Measurements from ENCODE around the gene BIN2.
"Not testable (repeated sequence)": the region's sequence is repeated elsewhere in the genome, so short reads cannot be mapped to it uniquely, and the experiment has no call there.

Gene BIN2

DNA sequence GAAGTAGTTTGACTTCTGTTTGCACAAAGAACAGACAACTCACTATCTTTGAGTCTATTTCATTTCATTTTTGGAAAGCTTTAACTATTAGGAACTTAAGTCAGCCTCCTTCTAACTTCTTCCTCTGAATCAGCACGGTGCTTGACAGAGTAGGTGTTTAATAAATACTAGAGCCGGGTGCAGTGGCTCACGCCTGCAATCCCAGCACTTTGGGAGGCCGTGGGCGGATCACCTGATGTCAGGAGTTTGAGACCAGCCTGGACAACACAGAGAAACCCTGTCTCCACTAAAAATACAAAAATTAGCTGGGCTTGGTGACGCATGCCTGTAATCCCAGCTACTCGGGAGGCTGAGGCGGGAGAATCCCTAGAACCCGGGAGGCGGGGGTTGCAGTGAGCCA, 23.2 kb downstream of the BIN2 start:
- H3K4me1 ChIP-seq (ENCODE audit: control extremely low read depth in 1 of 4, control insufficient read depth in 4 of 4, insufficient read depth in 4 of 4, low read length in 3 of 4); H3K27ac ChIP-seq (ENCODE audit: insufficient read depth in 1 of 2, low read depth in 1 of 2, low read length in 2 of 2, poor library complexity in 1 of 2, severe bottlenecking in 2 of 2); H3K27me3 ChIP-seq (replicated peaks in 2 of 5; ENCODE audit: control insufficient read depth in 4 of 5, insufficient read depth in 5 of 5, low read length in 4 of 5); DNase-seq; H3K9me3 ChIP-seq (ENCODE audit: control extremely low read depth in 1 of 5, control insufficient read depth in 4 of 5, insufficient read depth in 2 of 5, low read depth in 1 of 5, low read length in 4 of 5); H3K4me3 ChIP-seq (ENCODE audit: control insufficient read depth in 1 of 7, extremely low read depth in 1 of 7, insufficient read depth in 4 of 7, low read depth in 2 of 7, low read length in 6 of 7); POLR2A ChIA-PET: not testable (repeated sequence)
- WGBS (ENCODE audit: insufficient coverage), result 100% methylated on average over 5 of the region's 10 CpGs
- H3K36me3 ChIP-seq (ENCODE audit: control insufficient read depth in 4 of 4, insufficient read depth in 4 of 4, low read length in 3 of 4), result peaks cover 16 to 75% (median 51%) of the 10 kb centered on the region in 4 experiments
- CTCF ChIA-PET, result interaction anchor here (1.1 to 29.0 kb wide), 3 partner anchors 9 to 42 kb away, joined by 3 to 666 read pairs (median 5); partner anchors contain the start of gene CELA1

DNA sequence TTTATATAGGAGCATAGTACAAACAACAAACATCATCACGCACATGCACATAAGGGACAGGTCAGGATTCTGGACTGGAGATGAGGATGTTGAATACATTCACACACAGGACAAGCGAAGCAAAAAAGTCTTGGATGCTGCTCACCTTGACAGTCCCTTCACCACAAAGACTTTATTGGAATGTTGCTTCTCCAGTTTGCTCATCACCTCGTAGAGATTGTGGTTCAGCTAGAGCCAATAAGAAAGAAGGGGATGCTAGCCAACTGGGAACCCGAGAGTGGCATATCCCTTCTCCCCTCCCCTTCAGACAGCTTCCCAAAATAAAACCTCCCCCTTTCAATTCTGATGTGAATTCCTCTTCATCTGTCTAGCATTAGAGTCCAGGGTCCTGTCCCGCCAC, 28.3 kb downstream of the BIN2 start:
- Histone ChIP-seq H3K9me3 (ENCODE audit: control extremely low read depth in 1 of 5, control insufficient read depth in 4 of 5, insufficient read depth in 2 of 5, low read depth in 1 of 5, low read length in 4 of 5) (no peaks in the 10 kb centered on the region), H3K27ac (ENCODE audit: insufficient read depth in 1 of 2, low read depth in 1 of 2, low read length in 2 of 2, poor library complexity in 1 of 2, severe bottlenecking in 2 of 2) (no peak overlapping the region), H3K4me3 (ENCODE audit: control insufficient read depth in 1 of 7, extremely low read depth in 1 of 7, insufficient read depth in 4 of 7, low read depth in 2 of 7, low read length in 6 of 7) (no peak overlapping the region), H3K27me3 (replicated peaks in 2 of 5; ENCODE audit: control insufficient read depth in 4 of 5, insufficient read depth in 5 of 5, low read length in 4 of 5) (no peaks in the 10 kb centered on the region), H3K36me3 (ENCODE audit: control insufficient read depth in 4 of 4, insufficient read depth in 4 of 4, low read length in 3 of 4) (peaks cover 7 to 78% (median 40%) of the 10 kb centered on the region in 4 experiments), H3K4me1 (ENCODE audit: control extremely low read depth in 1 of 4, control insufficient read depth in 4 of 4, insufficient read depth in 4 of 4, low read length in 3 of 4) (no peaks in the 10 kb centered on the region)
- ChIA-PET POLR2A (no interaction called here), CTCF (interaction anchor here (3.4 kb wide), 1 partner anchor 46 kb away, joined by 15 read pairs; no protein-coding TSS in a partner anchor)
- WGBS (ENCODE audit: insufficient coverage), result 94% methylated on average over 2 of the region's 5 CpGs
- no peak for DNase-seq

DNA sequence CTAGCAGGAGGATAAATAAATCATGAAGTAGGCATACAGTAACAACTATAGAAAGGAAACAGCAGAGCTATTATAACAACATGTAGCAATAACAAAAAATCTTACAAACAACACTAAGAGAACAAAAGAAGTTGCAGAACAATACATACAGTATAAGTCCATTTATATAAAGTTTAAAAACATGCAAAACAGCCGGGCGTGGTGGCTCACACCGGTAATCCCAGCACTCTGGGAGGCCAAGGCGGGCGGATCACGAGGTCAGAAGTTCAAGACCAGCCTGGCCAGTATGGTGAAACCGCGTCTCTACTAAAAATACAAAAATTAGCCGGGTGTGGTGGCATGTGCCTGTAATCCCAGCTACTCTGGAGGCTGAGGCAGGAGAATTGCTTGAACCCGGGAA, 29.9 kb downstream of the BIN2 start:
- H3K9me3 ChIP-seq (ENCODE audit: control extremely low read depth in 1 of 5, control insufficient read depth in 4 of 5, insufficient read depth in 2 of 5, low read depth in 1 of 5, low read length in 4 of 5); H3K4me3 ChIP-seq (ENCODE audit: control insufficient read depth in 1 of 7, extremely low read depth in 1 of 7, insufficient read depth in 4 of 7, low read depth in 2 of 7, low read length in 6 of 7); POLR2A ChIA-PET; H3K4me1 ChIP-seq (ENCODE audit: control extremely low read depth in 1 of 4, control insufficient read depth in 4 of 4, insufficient read depth in 4 of 4, low read length in 3 of 4); H3K27ac ChIP-seq (ENCODE audit: insufficient read depth in 1 of 2, low read depth in 1 of 2, low read length in 2 of 2, poor library complexity in 1 of 2, severe bottlenecking in 2 of 2); DNase-seq; H3K27me3 ChIP-seq (replicated peaks in 2 of 5; ENCODE audit: control insufficient read depth in 4 of 5, insufficient read depth in 5 of 5, low read length in 4 of 5): not testable (repeated sequence)
- CTCF ChIA-PET, result interaction anchor here (1.5 kb wide), 1 partner anchor 47 kb away, joined by 6 read pairs; no protein-coding TSS in a partner anchor
- 93% methylated on average over 9 of the region's 10 CpGs for WGBS (ENCODE audit: insufficient coverage)
- peaks cover 8 to 76% (median 34%) of the 10 kb centered on the region in 4 experiments for H3K36me3 ChIP-seq (ENCODE audit: control insufficient read depth in 4 of 4, insufficient read depth in 4 of 4, low read length in 3 of 4)

DNA sequence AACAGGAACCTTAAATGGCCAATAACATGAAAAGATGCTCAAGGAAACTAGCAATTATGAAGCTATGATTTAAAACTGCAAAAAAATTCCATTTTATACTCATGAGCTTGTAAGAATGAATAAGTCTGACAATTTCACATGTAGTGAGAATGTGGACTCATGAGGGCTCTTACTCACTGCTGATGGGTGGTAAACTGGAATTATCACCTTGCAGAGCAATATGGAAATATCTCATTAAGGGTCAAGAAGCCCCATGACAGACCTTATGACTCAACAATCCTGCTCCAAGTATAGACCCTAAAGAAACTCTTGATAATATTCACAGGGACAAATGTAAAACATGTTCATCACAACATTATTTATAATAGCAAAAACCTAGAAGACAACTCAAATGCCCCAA, 30.3 kb downstream of the BIN2 start:
- Histone ChIP-seq H3K36me3 (ENCODE audit: control insufficient read depth in 4 of 4, insufficient read depth in 4 of 4, low read length in 3 of 4) (peaks cover 7 to 73% (median 35%) of the 10 kb centered on the region in 4 experiments), H3K4me1 (ENCODE audit: control extremely low read depth in 1 of 4, control insufficient read depth in 4 of 4, insufficient read depth in 4 of 4, low read length in 3 of 4) (no peaks in the 10 kb centered on the region), H3K9me3 (ENCODE audit: control extremely low read depth in 1 of 5, control insufficient read depth in 4 of 5, insufficient read depth in 2 of 5, low read depth in 1 of 5, low read length in 4 of 5) (no peaks in the 10 kb centered on the region), H3K4me3 (ENCODE audit: control insufficient read depth in 1 of 7, extremely low read depth in 1 of 7, insufficient read depth in 4 of 7, low read depth in 2 of 7, low read length in 6 of 7) (no peak overlapping the region), H3K27me3 (replicated peaks in 2 of 5; ENCODE audit: control insufficient read depth in 4 of 5, insufficient read depth in 5 of 5, low read length in 4 of 5) (no peaks in the 10 kb centered on the region), H3K27ac (ENCODE audit: insufficient read depth in 1 of 2, low read depth in 1 of 2, low read length in 2 of 2, poor library complexity in 1 of 2, severe bottlenecking in 2 of 2) (no peak overlapping the region)
- POLR2A ChIA-PET, result no interaction called here
- CTCF ChIA-PET, result interaction anchor here (1.5 kb wide), 1 partner anchor 48 kb away, joined by 6 read pairs; no protein-coding TSS in a partner anchor
- DNase-seq, result no peak

DNA sequence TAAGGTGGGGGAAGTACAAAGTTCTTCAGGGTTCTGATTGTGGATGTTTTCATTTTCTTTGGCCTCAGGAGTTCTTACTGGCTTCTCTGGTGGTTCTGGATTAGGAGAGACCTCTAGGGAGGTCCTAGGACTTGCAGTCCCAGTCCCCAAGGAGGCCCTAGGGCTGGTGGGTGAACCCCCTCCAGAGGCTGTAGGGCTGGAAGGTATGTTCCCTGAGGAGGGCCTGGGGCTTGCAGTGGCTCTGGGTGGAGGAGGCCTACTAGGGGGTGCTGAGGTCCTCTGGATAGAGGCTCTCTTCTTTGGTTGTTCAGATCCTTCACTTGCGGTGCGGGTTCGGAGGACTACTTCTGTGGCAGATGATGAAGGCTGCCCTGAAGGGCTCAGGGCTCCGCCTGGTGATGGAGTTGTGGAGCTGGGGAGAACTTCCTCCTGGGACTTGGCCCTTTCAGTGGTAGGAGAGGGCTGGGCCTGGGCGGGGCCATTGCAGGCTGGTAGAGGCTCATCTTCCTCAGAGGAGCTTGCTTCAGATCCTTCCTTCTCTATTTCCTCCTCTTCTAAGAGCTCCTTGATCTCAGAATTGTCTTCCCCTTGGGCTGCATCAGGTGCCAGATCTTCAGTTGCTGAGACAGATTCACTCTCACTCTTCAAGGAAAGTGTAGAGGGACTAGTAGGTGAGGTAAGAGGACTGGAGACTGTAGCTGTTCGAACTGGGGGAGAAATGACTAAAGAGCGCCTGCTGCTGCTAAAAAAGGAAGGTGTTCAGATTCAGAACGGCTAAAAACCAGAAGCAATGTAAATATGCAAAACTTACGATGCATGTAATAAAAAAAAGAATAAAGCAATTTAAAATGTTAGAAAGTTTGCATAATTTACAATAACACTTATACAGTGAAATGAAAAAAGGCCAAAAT, 32.1 kb downstream of the BIN2 start:
- peaks cover 7 to 73% (median 36%) of the 10 kb centered on the region in 4 experiments for H3K36me3 ChIP-seq (ENCODE audit: control insufficient read depth in 4 of 4, insufficient read depth in 4 of 4, low read length in 3 of 4)
- POLR2A ChIA-PET; H3K9me3 ChIP-seq (ENCODE audit: control extremely low read depth in 1 of 5, control insufficient read depth in 4 of 5, insufficient read depth in 2 of 5, low read depth in 1 of 5, low read length in 4 of 5); H3K4me3 ChIP-seq (ENCODE audit: control insufficient read depth in 1 of 7, extremely low read depth in 1 of 7, insufficient read depth in 4 of 7, low read depth in 2 of 7, low read length in 6 of 7); H3K27ac ChIP-seq (ENCODE audit: insufficient read depth in 1 of 2, low read depth in 1 of 2, low read length in 2 of 2, poor library complexity in 1 of 2, severe bottlenecking in 2 of 2); H3K27me3 ChIP-seq (replicated peaks in 2 of 5; ENCODE audit: control insufficient read depth in 4 of 5, insufficient read depth in 5 of 5, low read length in 4 of 5); DNase-seq; H3K4me1 ChIP-seq (ENCODE audit: control extremely low read depth in 1 of 4, control insufficient read depth in 4 of 4, insufficient read depth in 4 of 4, low read length in 3 of 4): not testable (repeated sequence)
- CTCF ChIA-PET, result interaction anchor here (0.9 to 1.8 kb wide), 3 partner anchors 9 to 49 kb away, joined by 3 to 5 read pairs (median 4); no protein-coding TSS in a partner anchor
- 89% methylated on average over 4 of the region's 9 CpGs for WGBS (ENCODE audit: insufficient coverage)

DNA sequence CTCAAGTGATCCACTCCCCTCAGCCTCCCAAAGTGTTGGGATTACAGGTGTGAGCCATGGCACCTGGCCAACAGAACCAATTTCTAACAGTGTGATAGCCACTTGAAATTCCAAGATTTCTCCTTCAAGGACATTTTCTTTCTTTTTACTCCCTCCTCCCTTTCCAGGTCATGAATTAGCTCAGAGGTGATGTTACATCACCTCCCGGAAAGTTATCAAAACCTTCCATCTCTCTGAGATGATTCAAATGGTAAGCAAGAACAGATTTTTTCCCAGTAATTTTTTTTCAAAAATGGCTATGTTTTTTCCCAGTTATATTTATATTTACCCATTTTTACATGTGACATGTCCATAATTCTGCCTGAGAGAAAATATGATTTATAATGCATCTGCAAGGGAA, 38.1 kb downstream of the BIN2 start:
- POLR2A ChIA-PET, result no interaction called here
- CTCF ChIA-PET, result interaction anchor here (1.0 kb wide), 1 partner anchor 55 kb away, joined by 6 read pairs; no protein-coding TSS in a partner anchor

More for the DNA sequence above, 38.1 kb downstream of the BIN2 start:
- no peak for DNase-seq
- Histone ChIP-seq H3K4me1 (ENCODE audit: control extremely low read depth in 1 of 4, control insufficient read depth in 4 of 4, insufficient read depth in 4 of 4, low read length in 3 of 4) (no peaks in the 10 kb centered on the region), H3K4me3 (ENCODE audit: control insufficient read depth in 1 of 7, extremely low read depth in 1 of 7, insufficient read depth in 4 of 7, low read depth in 2 of 7, low read length in 6 of 7) (no peak overlapping the region), H3K27me3 (replicated peaks in 2 of 5; ENCODE audit: control insufficient read depth in 4 of 5, insufficient read depth in 5 of 5, low read length in 4 of 5) (no peaks in the 10 kb centered on the region), H3K27ac (ENCODE audit: insufficient read depth in 1 of 2, low read depth in 1 of 2, low read length in 2 of 2, poor library complexity in 1 of 2, severe bottlenecking in 2 of 2) (no peak overlapping the region), H3K9me3 (ENCODE audit: control extremely low read depth in 1 of 5, control insufficient read depth in 4 of 5, insufficient read depth in 2 of 5, low read depth in 1 of 5, low read length in 4 of 5) (no peaks in the 10 kb centered on the region), H3K36me3 (ENCODE audit: control insufficient read depth in 4 of 4, insufficient read depth in 4 of 4, low read length in 3 of 4) (peaks cover 12 to 76% (median 32%) of the 10 kb centered on the region in 4 experiments)
- WGBS (ENCODE audit: insufficient coverage), result 100% methylated on average over 1 of the region's 1 CpG

Measured in common myeloid progenitor, CD34-positive (primary cell).